ENCODE data around the gene HS3ST3B1.
A peak's percentile ranks its signal among the peaks of the same experiment; 100 is the strongest.

The HS3ST3B1 gene

GRCh38 chr17:14297161-14297851, 3.6 kb upstream of the HS3ST3B1 start (continued):
- no peak for TF ChIP-seq ZNF274 (IDR thresholded peaks at IDR 0.05; ENCODE audit: low read length)
- TF ChIP-seq ZNF274 (tag by site-specific recombination; IDR thresholded peaks at IDR 0.05; ENCODE audit: borderline replicate concordance): no peak
- TF ChIP-seq, protein P1, sequence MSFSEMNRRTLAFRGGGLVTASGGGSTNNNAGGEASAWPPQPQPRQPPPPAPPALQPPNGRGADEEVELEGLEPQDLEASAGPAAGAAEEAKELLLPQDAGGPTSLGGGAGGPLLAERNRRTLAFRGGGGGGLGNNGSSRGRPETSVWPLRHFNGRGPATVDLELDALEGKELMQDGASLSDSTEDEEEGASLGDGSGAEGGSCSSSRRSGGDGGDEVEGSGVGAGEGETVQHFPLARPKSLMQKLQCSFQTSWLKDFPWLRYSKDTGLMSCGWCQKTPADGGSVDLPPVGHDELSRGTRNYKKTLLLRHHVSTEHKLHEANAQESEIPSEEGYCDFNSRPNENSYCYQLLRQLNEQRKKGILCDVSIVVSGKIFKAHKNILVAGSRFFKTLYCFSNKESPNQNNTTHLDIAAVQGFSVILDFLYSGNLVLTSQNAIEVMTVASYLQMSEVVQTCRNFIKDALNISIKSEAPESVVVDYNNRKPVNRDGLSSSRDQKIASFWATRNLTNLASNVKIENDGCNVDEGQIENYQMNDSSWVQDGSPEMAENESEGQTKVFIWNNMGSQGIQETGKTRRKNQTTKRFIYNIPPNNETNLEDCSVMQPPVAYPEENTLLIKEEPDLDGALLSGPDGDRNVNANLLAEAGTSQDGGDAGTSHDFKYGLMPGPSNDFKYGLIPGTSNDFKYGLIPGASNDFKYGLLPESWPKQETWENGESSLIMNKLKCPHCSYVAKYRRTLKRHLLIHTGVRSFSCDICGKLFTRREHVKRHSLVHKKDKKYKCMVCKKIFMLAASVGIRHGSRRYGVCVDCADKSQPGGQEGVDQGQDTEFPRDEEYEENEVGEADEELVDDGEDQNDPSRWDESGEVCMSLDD (tag by site-specific recombination; IDR thresholded peaks at IDR 0.05): no peak
- TF ChIP-seq ZNF266 (tag by site-specific recombination; IDR thresholded peaks at IDR 0.05; ENCODE audit: low read depth): no peak
- peak; percentile 79 for TF ChIP-seq ZNF341 (tag by site-specific recombination; IDR thresholded peaks at IDR 0.05; ENCODE audit: low read depth)
- no peak for TF ChIP-seq ZNF362 (tag by site-specific recombination; IDR thresholded peaks at IDR 0.05)
- no peak for TF ChIP-seq ZNF416 (tag by site-specific recombination; IDR thresholded peaks at IDR 0.05)
- TF ChIP-seq, protein P2, sequence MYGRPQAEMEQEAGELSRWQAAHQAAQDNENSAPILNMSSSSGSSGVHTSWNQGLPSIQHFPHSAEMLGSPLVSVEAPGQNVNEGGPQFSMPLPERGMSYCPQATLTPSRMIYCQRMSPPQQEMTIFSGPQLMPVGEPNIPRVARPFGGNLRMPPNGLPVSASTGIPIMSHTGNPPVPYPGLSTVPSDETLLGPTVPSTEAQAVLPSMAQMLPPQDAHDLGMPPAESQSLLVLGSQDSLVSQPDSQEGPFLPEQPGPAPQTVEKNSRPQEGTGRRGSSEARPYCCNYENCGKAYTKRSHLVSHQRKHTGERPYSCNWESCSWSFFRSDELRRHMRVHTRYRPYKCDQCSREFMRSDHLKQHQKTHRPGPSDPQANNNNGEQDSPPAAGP (tag by site-specific recombination; IDR thresholded peaks at IDR 0.05): 0 out of 2 replicates have a peak, but pooled peaks have one; percentile 28
- TF ChIP-seq ZNF19 (tag by site-specific recombination; IDR thresholded peaks at IDR 0.05; ENCODE audit: low read depth): no peak
- no peak for TF ChIP-seq ZFP37 (tag by site-specific recombination; IDR thresholded peaks at IDR 0.05)
- no peak for TF ChIP-seq ZSCAN16 (tag by site-specific recombination; IDR thresholded peaks at IDR 0.05)
- peak; percentile 90 for TF ChIP-seq ZBTB8A (tag by site-specific recombination; IDR thresholded peaks at IDR 0.05)
- TF ChIP-seq, protein P3, sequence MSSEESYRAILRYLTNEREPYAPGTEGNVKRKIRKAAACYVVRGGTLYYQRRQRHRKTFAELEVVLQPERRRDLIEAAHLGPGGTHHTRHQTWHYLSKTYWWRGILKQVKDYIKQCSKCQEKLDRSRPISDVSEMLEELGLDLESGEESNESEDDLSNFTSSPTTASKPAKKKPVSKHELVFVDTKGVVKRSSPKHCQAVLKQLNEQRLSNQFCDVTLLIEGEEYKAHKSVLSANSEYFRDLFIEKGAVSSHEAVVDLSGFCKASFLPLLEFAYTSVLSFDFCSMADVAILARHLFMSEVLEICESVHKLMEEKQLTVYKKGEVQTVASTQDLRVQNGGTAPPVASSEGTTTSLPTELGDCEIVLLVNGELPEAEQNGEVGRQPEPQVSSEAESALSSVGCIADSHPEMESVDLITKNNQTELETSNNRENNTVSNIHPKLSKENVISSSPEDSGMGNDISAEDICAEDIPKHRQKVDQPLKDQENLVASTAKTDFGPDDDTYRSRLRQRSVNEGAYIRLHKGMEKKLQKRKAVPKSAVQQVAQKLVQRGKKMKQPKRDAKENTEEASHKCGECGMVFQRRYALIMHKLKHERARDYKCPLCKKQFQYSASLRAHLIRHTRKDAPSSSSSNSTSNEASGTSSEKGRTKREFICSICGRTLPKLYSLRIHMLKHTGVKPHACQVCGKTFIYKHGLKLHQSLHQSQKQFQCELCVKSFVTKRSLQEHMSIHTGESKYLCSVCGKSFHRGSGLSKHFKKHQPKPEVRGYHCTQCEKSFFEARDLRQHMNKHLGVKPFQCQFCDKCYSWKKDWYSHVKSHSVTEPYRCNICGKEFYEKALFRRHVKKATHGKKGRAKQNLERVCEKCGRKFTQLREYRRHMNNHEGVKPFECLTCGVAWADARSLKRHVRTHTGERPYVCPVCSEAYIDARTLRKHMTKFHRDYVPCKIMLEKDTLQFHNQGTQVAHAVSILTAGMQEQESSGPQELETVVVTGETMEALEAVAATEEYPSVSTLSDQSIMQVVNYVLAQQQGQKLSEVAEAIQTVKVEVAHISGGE (tag by site-specific recombination; conservative IDR thresholded peaks at IDR 0.05; ENCODE audit: low read depth): peak; percentile 46; the same call in 1 of the 2 replicates
- peak; percentile 48 for TF ChIP-seq MZF1 (tag by site-specific recombination; IDR thresholded peaks at IDR 0.05; ENCODE audit: borderline replicate concordance)
- TF ChIP-seq ZNF140 (tag by site-specific recombination; IDR thresholded peaks at IDR 0.05): no peak
- TF ChIP-seq ZNF664 (tag by site-specific recombination; IDR thresholded peaks at IDR 0.05): no peak
- peak; percentile 45 for TF ChIP-seq PATZ1 (tag by site-specific recombination; IDR thresholded peaks at IDR 0.05)
- TF ChIP-seq KLF8 (tag by site-specific recombination; IDR thresholded peaks at IDR 0.05): no peak; the same call in 1 of the 2 replicates
- TF ChIP-seq WT1 (tag by site-specific recombination; IDR thresholded peaks at IDR 0.05): no peak
- TF ChIP-seq ZBTB6 (tag by site-specific recombination; IDR thresholded peaks at IDR 0.05): no peak
- no peak for TF ChIP-seq MEIS1 (CRISPR knock-in tag; IDR thresholded peaks at IDR 0.05; ENCODE audit: borderline replicate concordance)
- no peak for TF ChIP-seq ZNF843 (tag by site-specific recombination; IDR thresholded peaks at IDR 0.05)
- TF ChIP-seq ZNF112 (tag by site-specific recombination; IDR thresholded peaks at IDR 0.05): no peak
- no peak for TF ChIP-seq ZNF548 (tag by site-specific recombination; IDR thresholded peaks at IDR 0.05)
- peak; percentile 84 for TF ChIP-seq CTCF (tag by site-specific recombination; IDR thresholded peaks at IDR 0.05)
